ENCODE data around the gene SSC5D. TPM values are rescaled to one million over a fixed set of nuclear protein-coding genes. Genes with fewer than 3 reads are reported as not detected.

Gene SSC5D
- total and polyA plus RNA-seq, 9 of the 15 experiments (the other 6 are each of a cell fraction or from before 2014, with no cell fraction given), result 0.04 to 0.71 (median 0.14) TPM; not detected in 2

DNA sequence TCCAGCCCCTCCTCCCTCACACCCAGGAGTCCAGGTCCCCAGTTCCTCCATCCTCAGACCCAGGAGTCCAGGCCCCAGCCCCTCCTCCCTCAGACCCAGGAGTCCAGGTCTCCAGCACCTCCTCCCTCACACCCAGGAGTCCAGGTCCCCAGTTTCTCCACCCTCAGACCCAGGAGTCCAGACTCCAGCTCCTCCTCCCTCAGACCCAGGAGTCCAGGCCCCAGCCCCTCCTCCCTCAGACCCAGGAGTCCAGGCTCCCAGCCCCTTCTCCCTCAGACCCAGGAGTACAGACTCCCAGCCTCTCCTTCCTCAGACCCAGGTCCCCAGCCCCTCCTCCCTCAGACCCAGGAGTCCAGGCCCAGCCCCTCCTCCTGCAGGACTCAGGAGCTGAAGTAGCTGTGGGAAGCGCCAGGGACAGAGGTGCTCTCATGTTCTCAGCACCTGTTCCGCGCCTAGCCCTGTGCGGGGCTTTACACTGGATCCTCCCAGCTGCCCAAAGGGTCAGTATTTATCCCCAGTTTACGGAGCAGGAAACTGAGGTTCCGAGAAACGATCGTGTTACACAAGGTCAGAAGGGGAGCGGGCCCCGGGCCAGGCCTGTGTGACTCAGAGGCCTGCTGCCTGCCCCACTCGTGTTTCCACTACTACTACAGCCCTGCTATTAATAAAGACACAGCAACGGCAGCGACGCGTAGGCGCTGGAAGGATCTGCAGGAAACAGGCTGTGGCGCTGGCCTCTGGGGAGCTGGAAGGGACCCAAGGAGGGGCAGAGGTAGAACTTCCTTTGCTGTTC, 58.8 kb downstream of the SSC5D start (continued):
- no peak for TF ChIP-seq E2F5 (CRISPR knock-in tag; IDR thresholded peaks at IDR 0.05)
- 0 out of 2 replicates have a peak, but pooled peaks have one; percentile 51 for TF ChIP-seq JUND (IDR thresholded peaks at IDR 0.05; ENCODE audit: borderline replicate concordance, low read depth, low read length)
- TF ChIP-seq JUND (tag; IDR thresholded peaks at IDR 0.05; ENCODE audit: borderline replicate concordance, low read depth, low read length), result no peak
- peak; percentile 63; the same call in 1 of the 2 replicates for TF ChIP-seq ZNF175 (CRISPR knock-in tag; IDR thresholded peaks at IDR 0.05; ENCODE audit: low read depth)
- TF ChIP-seq ZFX (CRISPR knock-in tag; IDR thresholded peaks at IDR 0.05), result peak; percentile 94
- no peak for TF ChIP-seq ATF1 (CRISPR knock-in tag; IDR thresholded peaks at IDR 0.05)
- TF ChIP-seq ATF1 (tag; IDR thresholded peaks at IDR 0.05), result no peak
- TF ChIP-seq GMEB1 (CRISPR knock-in tag; IDR thresholded peaks at IDR 0.05), result no peak
- TF ChIP-seq DACH1 (IDR thresholded peaks at IDR 0.05; ENCODE audit: partially characterized antibody), result no peak
- no peak for TF ChIP-seq ZNF398 (CRISPR knock-in tag; IDR thresholded peaks at IDR 0.05)
- TF ChIP-seq SLC30A9 (CRISPR knock-in tag; IDR thresholded peaks at IDR 0.05), result no peak
- peak; percentile 19; the same call in 1 of the 2 replicates for TF ChIP-seq GATAD2B (IDR thresholded peaks at IDR 0.05; ENCODE audit: borderline replicate concordance)
- TF ChIP-seq BCOR (IDR thresholded peaks at IDR 0.05), result peak; percentile 82
- TF ChIP-seq, protein P1, sequence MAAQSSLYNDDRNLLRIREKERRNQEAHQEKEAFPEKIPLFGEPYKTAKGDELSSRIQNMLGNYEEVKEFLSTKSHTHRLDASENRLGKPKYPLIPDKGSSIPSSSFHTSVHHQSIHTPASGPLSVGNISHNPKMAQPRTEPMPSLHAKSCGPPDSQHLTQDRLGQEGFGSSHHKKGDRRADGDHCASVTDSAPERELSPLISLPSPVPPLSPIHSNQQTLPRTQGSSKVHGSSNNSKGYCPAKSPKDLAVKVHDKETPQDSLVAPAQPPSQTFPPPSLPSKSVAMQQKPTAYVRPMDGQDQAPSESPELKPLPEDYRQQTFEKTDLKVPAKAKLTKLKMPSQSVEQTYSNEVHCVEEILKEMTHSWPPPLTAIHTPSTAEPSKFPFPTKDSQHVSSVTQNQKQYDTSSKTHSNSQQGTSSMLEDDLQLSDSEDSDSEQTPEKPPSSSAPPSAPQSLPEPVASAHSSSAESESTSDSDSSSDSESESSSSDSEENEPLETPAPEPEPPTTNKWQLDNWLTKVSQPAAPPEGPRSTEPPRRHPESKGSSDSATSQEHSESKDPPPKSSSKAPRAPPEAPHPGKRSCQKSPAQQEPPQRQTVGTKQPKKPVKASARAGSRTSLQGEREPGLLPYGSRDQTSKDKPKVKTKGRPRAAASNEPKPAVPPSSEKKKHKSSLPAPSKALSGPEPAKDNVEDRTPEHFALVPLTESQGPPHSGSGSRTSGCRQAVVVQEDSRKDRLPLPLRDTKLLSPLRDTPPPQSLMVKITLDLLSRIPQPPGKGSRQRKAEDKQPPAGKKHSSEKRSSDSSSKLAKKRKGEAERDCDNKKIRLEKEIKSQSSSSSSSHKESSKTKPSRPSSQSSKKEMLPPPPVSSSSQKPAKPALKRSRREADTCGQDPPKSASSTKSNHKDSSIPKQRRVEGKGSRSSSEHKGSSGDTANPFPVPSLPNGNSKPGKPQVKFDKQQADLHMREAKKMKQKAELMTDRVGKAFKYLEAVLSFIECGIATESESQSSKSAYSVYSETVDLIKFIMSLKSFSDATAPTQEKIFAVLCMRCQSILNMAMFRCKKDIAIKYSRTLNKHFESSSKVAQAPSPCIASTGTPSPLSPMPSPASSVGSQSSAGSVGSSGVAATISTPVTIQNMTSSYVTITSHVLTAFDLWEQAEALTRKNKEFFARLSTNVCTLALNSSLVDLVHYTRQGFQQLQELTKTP (IDR thresholded peaks at IDR 0.05; ENCODE audit: low read depth in 1 of 2, partially characterized antibody in 2 of 2), result no peak
- TF ChIP-seq, protein P2, sequence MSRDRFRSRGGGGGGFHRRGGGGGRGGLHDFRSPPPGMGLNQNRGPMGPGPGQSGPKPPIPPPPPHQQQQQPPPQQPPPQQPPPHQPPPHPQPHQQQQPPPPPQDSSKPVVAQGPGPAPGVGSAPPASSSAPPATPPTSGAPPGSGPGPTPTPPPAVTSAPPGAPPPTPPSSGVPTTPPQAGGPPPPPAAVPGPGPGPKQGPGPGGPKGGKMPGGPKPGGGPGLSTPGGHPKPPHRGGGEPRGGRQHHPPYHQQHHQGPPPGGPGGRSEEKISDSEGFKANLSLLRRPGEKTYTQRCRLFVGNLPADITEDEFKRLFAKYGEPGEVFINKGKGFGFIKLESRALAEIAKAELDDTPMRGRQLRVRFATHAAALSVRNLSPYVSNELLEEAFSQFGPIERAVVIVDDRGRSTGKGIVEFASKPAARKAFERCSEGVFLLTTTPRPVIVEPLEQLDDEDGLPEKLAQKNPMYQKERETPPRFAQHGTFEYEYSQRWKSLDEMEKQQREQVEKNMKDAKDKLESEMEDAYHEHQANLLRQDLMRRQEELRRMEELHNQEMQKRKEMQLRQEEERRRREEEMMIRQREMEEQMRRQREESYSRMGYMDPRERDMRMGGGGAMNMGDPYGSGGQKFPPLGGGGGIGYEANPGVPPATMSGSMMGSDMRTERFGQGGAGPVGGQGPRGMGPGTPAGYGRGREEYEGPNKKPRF (IDR thresholded peaks at IDR 0.05; ENCODE audit: low read depth, low read length), result no peak
- no peak for TF ChIP-seq HCFC1 (IDR thresholded peaks at IDR 0.05; ENCODE audit: low read depth, low read length)
- TF ChIP-seq EGR1 (conservative IDR thresholded peaks at IDR 0.05), result peak; percentile 53
